IMR-90 (cell line): ENCODE measurements around the gene EFNA5. TPM values are rescaled to one million over a fixed set of nuclear protein-coding genes. Genes with fewer than 3 reads are reported as not detected.

Experiments
- ATAC-seq: fragments of 200-7000 bp; cut with Tn5 transposase; 2 replicates; pipeline ENCODE4 v1.9.1; 2020; ENCODE audit warnings: low read depth, mild to moderate bottlenecking, moderate library complexity
- BruUV-seq: library from RNA; stranded (reverse); fragments of 400-500 nt; replicated peaks from 2 replicates; lab custom pipeline; 2021; lab: Mats Ljungman, UMichigan
- CTCF ChIA-PET: fragments of 300-600 bp; formaldehyde crosslinking; extraction: SDS; loops from one replicate; lab custom pipeline; 2021; ENCODE audit warnings: antibody characterized with exemption; lab: Yijun Ruan, JAX
- POLR2A ChIA-PET: fragments of 300-600 bp; sonication (Branson Sonifier 250); formaldehyde crosslinking; loops from one replicate; lab custom pipeline; 2022; ENCODE audit warnings: antibody characterized with exemption; ENCODE audit not compliant: unreplicated experiment; lab: Charles Lee
- DNase-seq: peaks from one replicate; pipeline ENCODE4 v3.0.0; 2013
- H2AFZ ChIP-seq: replicated peaks from 2 replicates; pipeline ENCODE3; 2013; ENCODE audit warnings: low read length, mild to moderate bottlenecking; ENCODE audit not compliant: poor library complexity
- H2AK5ac ChIP-seq: 2 replicates; pipeline ENCODE4 v1.6.1; 2013; ENCODE audit warnings: low read depth, low read length, inconsistent platforms
- H2AK9ac ChIP-seq: replicated peaks from 2 replicates; pipeline ENCODE3; 2013; ENCODE audit warnings: mild to moderate bottlenecking, low read depth, low read length, moderate library complexity; ENCODE audit not compliant: poor library complexity
- H2BK120ac ChIP-seq: 2 replicates; pipeline ENCODE4 v1.6.1; 2013; ENCODE audit warnings: low read depth, low read length, inconsistent platforms
- H2BK15ac ChIP-seq: 3 replicates; pipeline ENCODE4 v1.6.1; 2013; ENCODE audit warnings: low read depth, low read length, inconsistent platforms
- H2BK20ac ChIP-seq: 2 replicates; pipeline ENCODE4 v1.6.1; 2013; ENCODE audit warnings: low read depth, mild to moderate bottlenecking, inconsistent platforms, low read length, moderate library complexity
- H2BK5ac ChIP-seq: 2 replicates; pipeline ENCODE4 v1.6.1; 2013; ENCODE audit warnings: mild to moderate bottlenecking, low read depth, low read length, inconsistent platforms; ENCODE audit not compliant: poor library complexity, severe bottlenecking
- H3K14ac ChIP-seq: replicated peaks from 2 replicates; pipeline ENCODE4 v1.6.1; 2013; ENCODE audit warnings: low read depth, low read length, inconsistent platforms
- H3K18ac ChIP-seq: 2 replicates; pipeline ENCODE4 v1.6.1; 2013; ENCODE audit warnings: low read depth, low read length, control low read depth
- H3K23ac ChIP-seq: 2 replicates; pipeline ENCODE4 v1.6.1; 2013; ENCODE audit warnings: low read depth, low read length, inconsistent platforms
- H3K27ac ChIP-seq: 2 replicates; pipeline ENCODE4 v1.5.1; 2013; ENCODE audit warnings: mild to moderate bottlenecking, control low read depth, low read length; ENCODE audit not compliant: insufficient read depth
- H3K27me3 ChIP-seq: 2 replicates; pipeline ENCODE4 v1.6.1; 2013; ENCODE audit warnings: low read length; ENCODE audit not compliant: control insufficient read depth, insufficient read depth
- H3K36me3 ChIP-seq: 2 replicates; pipeline ENCODE4 v1.6.1; 2013; ENCODE audit warnings: low read length, mixed read lengths; ENCODE audit not compliant: control insufficient read depth, insufficient read depth
- H3K4ac ChIP-seq: 2 replicates; pipeline ENCODE4 v1.6.1; 2013; ENCODE audit warnings: low read depth, low read length, inconsistent platforms
- H3K4me1 ChIP-seq: 2 replicates; pipeline ENCODE4 v1.6.1; 2013; ENCODE audit warnings: low read length, mixed read lengths; ENCODE audit not compliant: control insufficient read depth, insufficient read depth
- H3K4me2 ChIP-seq: 2 replicates; pipeline ENCODE4 v1.6.1; 2013; ENCODE audit warnings: low read depth, mild to moderate bottlenecking, control low read depth, low read length, moderate library complexity
- H3K4me3 ChIP-seq: 2 replicates; pipeline ENCODE4 v1.5.1; 2013; ENCODE audit warnings: low read depth, mild to moderate bottlenecking, control low read depth, low read length, moderate library complexity; ENCODE audit not compliant: insufficient read depth
- H3K56ac ChIP-seq: 2 replicates; pipeline ENCODE4 v1.6.1; 2013; ENCODE audit warnings: low read length, inconsistent platforms; ENCODE audit not compliant: insufficient read depth; ENCODE audit errors: extremely low read depth
- H3K79me1 ChIP-seq, 2 experiments: 2 replicates each; pipeline ENCODE4 v1.6.1; 2013; ENCODE audit warnings: low read length in 2 of 2, inconsistent platforms in 1 of 2, low read depth in 1 of 2
- H3K9ac ChIP-seq: 2 replicates; pipeline ENCODE4 v1.6.1; 2013; ENCODE audit warnings: low read depth, low read length, control low read depth
- H3K9me1 ChIP-seq: 2 replicates; pipeline ENCODE4 v1.6.1; 2013; ENCODE audit warnings: low read length, inconsistent platforms; ENCODE audit not compliant: insufficient read depth
- H3K9me3 ChIP-seq: 2 replicates; pipeline ENCODE4 v1.6.1; 2013; ENCODE audit warnings: low read length; ENCODE audit not compliant: control insufficient read depth, insufficient read depth
- H4K20me1 ChIP-seq: 2 replicates; pipeline ENCODE4 v1.6.1; 2013; ENCODE audit warnings: low read length, inconsistent platforms; ENCODE audit not compliant: insufficient read depth
- H4K5ac ChIP-seq: 2 replicates; pipeline ENCODE4 v1.6.1; 2013; ENCODE audit warnings: mild to moderate bottlenecking, low read depth, low read length, control low read depth
- H4K8ac ChIP-seq, 2 experiments: 2 replicates each; pipeline ENCODE4 v1.6.1; 2013; ENCODE audit warnings: low read depth in 2 of 2, low read length in 2 of 2, control low read depth in 1 of 2, inconsistent platforms in 1 of 2
- H4K91ac ChIP-seq: 2 replicates; pipeline ENCODE4 v1.6.1; 2013; ENCODE audit warnings: low read depth, low read length, inconsistent platforms; ENCODE audit not compliant: insufficient read depth
- BHLHE40 ChIP-seq: fragments of 150-350 bp; IDR thresholded peaks from 2 replicates; pipeline ENCODE4 v1.6.1; 2016; ENCODE audit warnings: mild to moderate bottlenecking, low read depth, low read length
- CEBPB ChIP-seq: IDR thresholded peaks from 2 replicates; pipeline ENCODE4 v1.6.1; 2012; ENCODE audit warnings: low read depth, low read length, improper control_type of control experiment
- CTCF ChIP-seq: conservative IDR thresholded peaks from 2 replicates; pipeline ENCODE4 v1.5.1; 2012; ENCODE audit warnings: mild to moderate bottlenecking, low read depth, low read length, improper control_type of control experiment
- ELK1 ChIP-seq: fragments of 150-350 bp; IDR thresholded peaks from 2 replicates; pipeline ENCODE4 v1.6.1; 2016; ENCODE audit warnings: low read depth, mild to moderate bottlenecking, low read length, moderate library complexity, borderline replicate concordance
- FOS ChIP-seq: fragments of 150-350 bp; IDR thresholded peaks from 2 replicates; pipeline ENCODE4 v1.6.1; 2016; ENCODE audit warnings: low read depth, low read length
- MAFK ChIP-seq: IDR thresholded peaks from 2 replicates; pipeline ENCODE4 v1.6.1; 2012; ENCODE audit warnings: low read depth, low read length, improper control_type of control experiment
- MXI1 ChIP-seq: IDR thresholded peaks from 2 replicates; pipeline ENCODE4 v1.6.1; 2012; ENCODE audit warnings: low read depth, mild to moderate bottlenecking, low read length, moderate library complexity, borderline replicate concordance
- NFE2L2 ChIP-seq: fragments of 150-350 bp; IDR thresholded peaks from 2 replicates; pipeline ENCODE4 v1.6.1; 2016; ENCODE audit warnings: low read depth, mild to moderate bottlenecking, low read length
- POLR2A ChIP-seq: IDR thresholded peaks from 2 replicates; pipeline ENCODE4 v1.6.1; 2012; ENCODE audit warnings: mild to moderate bottlenecking, low read depth, low read length
- RAD21 ChIP-seq: IDR thresholded peaks from 2 replicates; pipeline ENCODE4 v1.6.1; 2012; ENCODE audit warnings: low read length, improper control_type of control experiment
- RFX5 ChIP-seq: IDR thresholded peaks from 2 replicates; pipeline ENCODE4 v1.8.0; 2012; ENCODE audit warnings: low read depth, mild to moderate bottlenecking, low read length, moderate library complexity
- SMC3 ChIP-seq: fragments of 150-350 bp; IDR thresholded peaks from 2 replicates; pipeline ENCODE4 v1.6.1; 2016; ENCODE audit warnings: low read depth, mild to moderate bottlenecking, antibody characterized with exemption, low read length, moderate library complexity
- WGBS, 2 experiments: methylation state at CpG; one replicate each; pipeline versions ENCODE4 v1.1.5 to v1.1.7; 2013; ENCODE audit warnings: missing lambda C conversion rate in 2 of 2; ENCODE audit not compliant: insufficient read length in 1 of 2; ENCODE audit errors: extremely low coverage in 2 of 2; 5-methylcytosine and 5-hydroxymethylcytosine counted together
- dilution Hi-C: fragments of 300-500 bp; cut with HindIII; formaldehyde crosslinking; loops from one replicate; pipeline ENCODE4 v1.14.3; 2018; ENCODE audit warnings: low sequenced_read_pairs; ENCODE audit not compliant: unreplicated experiment
- in situ Hi-C: fragments of 300-500 bp; cut with MboI; formaldehyde crosslinking; loops from 3 replicates; pipeline ENCODE4 v1.14.3; 2019; ENCODE audit warnings: low sequenced_read_pairs, inconsistent platforms, mixed read lengths
- intact Hi-C: fragments of 100-400 bp; cut with micrococcal nuclease; formaldehyde crosslinking; loops from 2 replicates; pipeline ENCODE4 v1.10.0; 2022
- polyA plus RNA-seq, 3 experiments: library from polyadenylated mRNA; depleted of rRNA; stranded (reverse); fragments of >200 nt; gene quantifications; 2 replicates each; pipeline ENCODE4 v1.2.3, GENCODE V29; 2012; ENCODE audit warnings: low replicate concordance in 1 of 3
- total RNA-seq: library from RNA; depleted of rRNA; stranded (reverse); fragments of >200 nt; gene quantifications from 2 replicates; pipeline ENCODE4 v1.2.3, GENCODE V29; 2012
- TF ChIP-seq, protein P1 (sequence below): fragments of 150-350 bp; IDR thresholded peaks from 2 replicates; pipeline ENCODE4 v1.6.1; 2017; ENCODE audit warnings: mild to moderate bottlenecking, antibody characterized with exemption, low read length, low read depth

Gene EFNA5
- total and polyA plus RNA-seq, 2 of the 4 experiments (the other 2 are of a cell fraction), result 1.5 to 1.6 TPM

DNA sequence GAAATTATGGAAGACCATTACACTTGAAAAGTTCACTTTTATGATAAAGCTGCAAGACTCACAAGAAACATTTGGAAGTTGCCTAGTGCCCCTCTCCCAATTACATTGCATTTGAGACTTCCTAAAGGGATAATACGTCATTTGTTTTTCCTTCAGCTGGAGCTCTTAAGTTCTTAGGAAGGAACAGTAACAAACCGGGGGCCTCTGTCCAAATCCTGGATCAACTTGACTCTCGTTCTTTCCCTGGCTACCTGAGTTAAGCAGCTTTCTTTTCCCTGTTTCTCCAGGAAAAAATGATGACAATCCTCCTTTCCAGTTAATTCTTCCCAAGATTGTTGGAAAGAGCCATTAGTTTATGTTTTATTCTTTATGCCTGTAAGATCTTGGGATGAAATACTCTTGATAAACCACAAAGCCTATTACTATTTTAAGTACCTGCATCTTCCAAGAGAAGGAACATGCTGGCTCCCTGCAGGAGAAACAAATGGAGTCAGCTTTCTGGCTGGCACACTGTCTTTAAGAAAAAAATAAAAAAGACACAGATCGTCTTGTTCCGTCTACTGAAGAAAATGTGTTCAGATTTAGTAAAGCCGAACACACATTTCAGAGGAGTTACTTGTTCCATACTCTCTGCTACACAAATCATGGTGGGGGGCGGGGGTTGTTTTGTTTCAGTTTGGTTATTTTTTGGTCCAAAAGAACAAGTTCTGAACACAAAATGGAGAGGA, 297.9 kb downstream of the EFNA5 start (continued):
- no peak for TF ChIP-seq MXI1

DNA sequence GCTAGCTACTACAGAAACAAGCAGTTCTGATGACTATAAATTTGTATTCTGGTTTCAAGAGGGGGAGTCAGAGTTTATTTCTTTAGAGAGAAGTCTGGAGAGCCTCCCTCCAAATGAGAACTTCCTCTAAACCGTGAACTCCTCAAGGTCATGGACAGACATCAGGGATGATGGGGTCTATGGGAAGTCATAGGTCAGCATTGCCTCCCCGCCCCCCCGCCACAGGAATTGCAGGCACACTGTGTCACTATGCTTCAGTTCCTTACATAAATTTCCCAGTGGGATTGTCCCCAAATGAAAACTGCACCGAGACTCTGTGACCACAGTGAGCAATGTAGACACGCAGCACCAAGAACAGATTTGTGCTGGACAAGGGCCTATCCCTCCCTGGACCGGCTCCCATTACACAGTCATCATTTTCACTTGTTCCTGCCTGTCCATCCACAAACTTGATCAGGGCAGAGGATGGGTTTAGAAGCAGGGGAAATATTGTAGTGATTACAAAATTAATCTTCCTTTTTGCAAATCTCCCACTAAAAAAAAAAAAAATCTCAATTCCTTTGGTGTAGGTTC, 300.3 kb downstream of the EFNA5 start:
- no TSS peak for BruUV-seq
- no peak for TF ChIP-seq RFX5
- no peak for TF ChIP-seq MAFK
- TF ChIP-seq ELK1, result no peak
- no peak for TF ChIP-seq FOS
- TF ChIP-seq BHLHE40, result no peak
- no peak for TF ChIP-seq MXI1
- TF ChIP-seq POLR2A, result no peak
- TF ChIP-seq, protein P1, sequence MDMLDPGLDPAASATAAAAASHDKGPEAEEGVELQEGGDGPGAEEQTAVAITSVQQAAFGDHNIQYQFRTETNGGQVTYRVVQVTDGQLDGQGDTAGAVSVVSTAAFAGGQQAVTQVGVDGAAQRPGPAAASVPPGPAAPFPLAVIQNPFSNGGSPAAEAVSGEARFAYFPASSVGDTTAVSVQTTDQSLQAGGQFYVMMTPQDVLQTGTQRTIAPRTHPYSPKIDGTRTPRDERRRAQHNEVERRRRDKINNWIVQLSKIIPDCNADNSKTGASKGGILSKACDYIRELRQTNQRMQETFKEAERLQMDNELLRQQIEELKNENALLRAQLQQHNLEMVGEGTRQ, result no peak
- TF ChIP-seq NFE2L2, result no peak
- TF ChIP-seq CTCF, result no peak
- TF ChIP-seq RAD21, result no peak
- no peak for TF ChIP-seq SMC3
- TF ChIP-seq CEBPB, result no peak

More for the DNA sequence above, 300.3 kb downstream of the EFNA5 start:
- dilution Hi-C loops (no loop called here), in situ Hi-C loops (no loop called here), intact Hi-C loops (no loop called here)
- Histone ChIP-seq H3K36me3 (no peaks in the 10 kb centered on the region), H2AK9ac (no peak overlapping the region), H3K9me3 (no peaks in the 10 kb centered on the region), H2BK15ac (no peak overlapping the region), H3K79me1 (no peaks in the 10 kb centered on the region), H3K18ac (no peak overlapping the region), H2AFZ (no peak overlapping the region), H2BK120ac (no peak overlapping the region), H3K9ac (no peak overlapping the region), H2AK5ac (no peak overlapping the region), H3K27me3 (0 out of 2 replicates have a peak, but pooled peaks cover 2% of the 10 kb centered on the region), H3K14ac (no peak overlapping the region), H4K20me1 (no peaks in the 10 kb centered on the region), H3K27ac (no peak overlapping the region), H3K4ac (no peak overlapping the region), H3K4me3 (no peak overlapping the region), H2BK20ac (no peak overlapping the region), H4K8ac (no peak overlapping the region), H3K4me2 (no peak overlapping the region), H3K4me1 (no peaks in the 10 kb centered on the region), H4K91ac (no peak overlapping the region), H3K56ac (no peak overlapping the region), H4K5ac (no peak overlapping the region), H2BK5ac (no peak overlapping the region), H3K23ac (no peak overlapping the region), H3K9me1 (no peaks in the 10 kb centered on the region)
- CTCF ChIA-PET, result no interaction called here
- no peak for DNase-seq
- no peak for ATAC-seq
- WGBS, 2 experiments, result no CpG with 5 or more reads among the region's 6 CpGs
- POLR2A ChIA-PET, result no interaction called here
